Endothelial cell of umbilical vein (primary cell): Measurements from ENCODE around the gene FAM117B. TPM values are rescaled to one million over a fixed set of nuclear protein-coding genes. Genes with fewer than 3 reads are reported as not detected.

Experiments used
- BruUV-seq: library from RNA; stranded (reverse); fragments of 400-500 nt; replicated peaks from 2 replicates; lab custom pipeline; 2021; lab: Mats Ljungman, UMichigan
- CTCF ChIA-PET: fragments of 300-600, 350-600 bp; sonication (Branson Sonifier 250); formaldehyde crosslinking; loops from one replicate; lab custom pipeline; 2021; ENCODE audit warnings: antibody characterized with exemption, inconsistent platforms; lab: Charles Lee
- POLR2A ChIA-PET: fragments of 300-600, 350-600 bp; sonication (Branson Sonifier 250); formaldehyde crosslinking; loops from one replicate; lab custom pipeline; 2021; ENCODE audit warnings: antibody characterized with exemption, inconsistent platforms; lab: Charles Lee
- DNase-seq: peaks from one replicate; pipeline ENCODE4 v3.0.0-alpha.2; 2011; ENCODE audit warnings: low read depth, low spot score
- FAIRE-seq: peaks from 2 replicates; lab custom pipeline; 2011; peaks lifted over from hg19 to GRCh38; lab: Jason Lieb, UNC
- H2AFZ ChIP-seq: 2 replicates; pipeline ENCODE4 v1.6.0; 2012; ENCODE audit warnings: low read depth, low read length, control low read depth, inconsistent platforms
- H3K27ac ChIP-seq: 2 replicates; pipeline ENCODE4 v1.5.1; 2011; ENCODE audit warnings: low read depth, mild to moderate bottlenecking, control low read depth, low read length, moderate library complexity; ENCODE audit not compliant: insufficient read depth
- H3K27me3 ChIP-seq, 2 experiments: 2 replicates each; pipeline versions ENCODE4 v1.6.0 to v1.6.1; 2011; ENCODE audit warnings: low read length in 2 of 2, mixed read lengths in 1 of 2; ENCODE audit not compliant: control insufficient read depth in 2 of 2, insufficient read depth in 2 of 2
- H3K36me3 ChIP-seq, 2 experiments: 2 replicates in 1 of 2; 3 replicates in 1 of 2; pipeline ENCODE4 v1.5.1; 2011; ENCODE audit warnings: low read length in 2 of 2, mild to moderate bottlenecking in 1 of 2, moderate library complexity in 1 of 2; ENCODE audit not compliant: control insufficient read depth in 2 of 2, insufficient read depth in 2 of 2; ENCODE audit errors: extremely low read depth in 1 of 2
- H3K4me1 ChIP-seq: 3 replicates; pipeline ENCODE4 v1.5.1; 2011; ENCODE audit warnings: mild to moderate bottlenecking, low read length; ENCODE audit not compliant: control insufficient read depth, insufficient read depth; ENCODE audit errors: extremely low read depth
- H3K4me2 ChIP-seq: 2 replicates; pipeline ENCODE4 v1.6.1; 2011; ENCODE audit warnings: low read length, control low read depth, mixed read lengths; ENCODE audit not compliant: insufficient read depth
- H3K4me3 ChIP-seq, 3 experiments: fragments of 200-600 bp in 1 of 3; sonication (generic), shearing (Covaris generic) in 1 of 3; replicated peaks in 1 of 3; 2 replicates each; pipeline ENCODE4 v1.5.1; 2011 to 2016; ENCODE audit warnings: control low read depth in 3 of 3, low read length in 3 of 3, mild to moderate bottlenecking in 2 of 3, inconsistent platforms in 1 of 3, low read depth in 1 of 3, moderate library complexity in 1 of 3; ENCODE audit not compliant: insufficient read depth in 1 of 3
- H3K79me2 ChIP-seq: 2 replicates; pipeline ENCODE4 v1.6.0; 2012; ENCODE audit warnings: low read length, inconsistent platforms; ENCODE audit not compliant: control insufficient read depth, insufficient read depth
- H3K9ac ChIP-seq: replicated peaks from 2 replicates; pipeline ENCODE3; 2011; ENCODE audit warnings: low read length, control low read depth; ENCODE audit not compliant: insufficient read depth; ENCODE audit errors: extremely low read depth
- H3K9me1 ChIP-seq: replicated peaks from 3 replicates; pipeline ENCODE4 v1.6.0; 2011; ENCODE audit warnings: mild to moderate bottlenecking, low read length; ENCODE audit not compliant: control insufficient read depth, insufficient read depth; ENCODE audit errors: extremely low read depth
- H3K9me3 ChIP-seq: replicated peaks from 2 replicates; pipeline ENCODE4 v1.5.1; 2012; ENCODE audit warnings: low read length, inconsistent platforms; ENCODE audit not compliant: control insufficient read depth, insufficient read depth
- H4K20me1 ChIP-seq: replicated peaks from 2 replicates; pipeline ENCODE3; 2011; ENCODE audit warnings: mild to moderate bottlenecking, low read length; ENCODE audit not compliant: control insufficient read depth, insufficient read depth; ENCODE audit errors: extremely low read depth
- CTCF ChIP-seq, 2 donors: IDR thresholded peaks; 1 replicate in 1 of 2; 2 replicates in 1 of 2; pipeline ENCODE4 v1.5.1; 2011; ENCODE audit warnings: low read length in 2 of 2, mild to moderate bottlenecking in 2 of 2, moderate library complexity in 2 of 2, control low read depth in 1 of 2, inconsistent platforms in 1 of 2, low read depth in 1 of 2; ENCODE audit not compliant: insufficient read depth in 1 of 2; ENCODE audit errors: extremely low read depth in 1 of 2
- EZH2 ChIP-seq: IDR thresholded peaks from 2 replicates; pipeline ENCODE4 v1.6.1; 2012; ENCODE audit warnings: borderline replicate concordance, low read depth, mild to moderate bottlenecking, moderate library complexity, low read length, inconsistent platforms; ENCODE audit not compliant: severe bottlenecking
- FOS ChIP-seq: IDR thresholded peaks from 2 replicates; pipeline ENCODE4 v1.6.1; 2011; ENCODE audit warnings: mild to moderate bottlenecking, low read length, moderate library complexity, borderline replicate concordance; ENCODE audit not compliant: insufficient read depth
- GATA2 ChIP-seq: IDR thresholded peaks from 2 replicates; pipeline ENCODE4 v1.7.0; 2011; ENCODE audit warnings: low read depth, mild to moderate bottlenecking, moderate library complexity, mixed read lengths, low read length; ENCODE audit not compliant: insufficient read length, insufficient read depth
- JUN ChIP-seq: IDR thresholded peaks from 2 replicates; pipeline ENCODE4 v1.6.1; 2011; ENCODE audit warnings: borderline replicate concordance, low read depth; ENCODE audit not compliant: insufficient read length, insufficient read depth
- MAX ChIP-seq: IDR thresholded peaks from 2 replicates; pipeline ENCODE4 v1.6.1; 2011; ENCODE audit not compliant: insufficient read depth, insufficient read length
- MYC ChIP-seq: IDR thresholded peaks from one replicate; pipeline ENCODE4 v1.6.1; 2011; ENCODE audit warnings: mild to moderate bottlenecking, low read depth, low read length
- POLR2A ChIP-seq: IDR thresholded peaks from 2 replicates; pipeline ENCODE4 v1.6.1; 2012; ENCODE audit warnings: low read depth, mild to moderate bottlenecking, control low read depth, low read length
- POLR2AphosphoS5 ChIP-seq: IDR thresholded peaks from 2 replicates; pipeline ENCODE4 v1.6.1; 2012; ENCODE audit warnings: low read depth, mild to moderate bottlenecking, control low read depth, low read length, moderate library complexity; ENCODE audit not compliant: insufficient read depth
- dilution Hi-C: fragments of 300-500 bp; cut with MboI; formaldehyde crosslinking; loops from one replicate; pipeline ENCODE4 v1.15.0; 2019; ENCODE audit warnings: low sequenced_read_pairs; ENCODE audit not compliant: extremely low pct_ligation_motif_present
- intact Hi-C: fragments of 100-400 bp; cut with micrococcal nuclease; formaldehyde crosslinking; loops from one replicate; pipeline ENCODE4 v1.10.0; 2022
- polyA plus RNA-seq, 4 experiments: library from polyadenylated mRNA; depleted of rRNA in 3 of 4; stranded (reverse) in 3 of 4; unstranded in 1 of 4; fragments of >200 nt; gene quantifications; 2 replicates each; pipeline versions ENCODE4 v1.2.1 to v1.2.3, GENCODE V29; 2011 to 2012; ENCODE audit warnings: missing spikeins in 1 of 4
- total RNA-seq: library from RNA; stranded (reverse); gene quantifications from 2 replicates; pipeline ENCODE4 v1.2.3, GENCODE V29; 2021

The FAM117B gene
- total and polyA plus RNA-seq, 2 donors (not counting 3 experiments of a cell fraction or from before 2014, with no cell fraction given), result 1.3 to 7.0 TPM

DNA sequence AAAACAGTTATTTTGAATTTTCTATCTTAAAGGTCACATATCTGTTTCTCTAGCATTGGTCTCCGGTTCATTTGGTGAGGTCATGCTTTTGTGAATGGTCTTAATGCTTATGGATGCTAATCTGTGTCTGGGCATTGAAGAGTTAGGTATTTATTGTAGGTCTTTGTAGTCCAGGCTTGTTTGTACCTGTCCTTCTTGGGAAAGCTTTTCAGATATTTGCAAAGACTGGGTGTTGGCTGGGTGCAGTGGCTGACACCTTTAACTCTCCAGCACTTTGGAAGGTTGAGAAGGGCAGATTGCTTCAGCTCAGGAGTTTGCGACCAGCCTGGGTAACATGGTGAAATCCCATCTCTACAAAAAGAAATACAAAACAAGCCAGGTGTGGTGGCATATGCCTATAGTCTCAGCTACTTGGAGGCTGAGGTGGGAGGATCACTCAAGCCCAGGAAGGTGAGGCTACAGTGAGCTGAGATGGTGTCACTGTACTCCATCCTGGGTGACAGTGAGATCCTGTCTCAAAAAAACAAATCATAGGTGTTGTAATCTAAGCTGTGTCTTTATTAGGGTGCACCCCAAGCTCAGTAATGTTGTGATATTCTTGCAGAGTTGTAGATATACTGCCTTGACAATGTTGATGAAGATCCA lies 82.3 kb downstream of the FAM117B start:
- POLR2A ChIA-PET, result no interaction called here

More for the DNA sequence above, 82.3 kb downstream of the FAM117B start:
- no peak overlapping the region for H3K4me2 ChIP-seq
- H3K27me3 ChIP-seq, result no peaks in the 10 kb centered on the region
- H3K4me1 ChIP-seq, result no peaks in the 10 kb centered on the region
- H3K4me3 ChIP-seq, result no peak overlapping the region
- no peak overlapping the region for H3K9ac ChIP-seq
- dilution Hi-C loops (no loop called here), intact Hi-C loops (no loop called here)
- H3K36me3 ChIP-seq, result no peaks in the 10 kb centered on the region
- DNase-seq (no peak), FAIRE-seq (no peak)
- no peaks in the 10 kb centered on the region for H4K20me1 ChIP-seq
- no peak overlapping the region for H2AFZ ChIP-seq
- TF ChIP-seq MYC (no peak), EZH2 (no peak), POLR2A (no peak), JUN (no peak), CTCF (IDR thresholded peaks at IDR 0.05; ENCODE audit: extremely low read depth in 1 of 2, insufficient read depth in 1 of 2, low read depth in 1 of 2, low read length in 2 of 2) (no peak), MAX (no peak), GATA2 (no peak), POLR2AphosphoS5 (no peak), FOS (no peak)
- no peaks in the 10 kb centered on the region for H3K9me3 ChIP-seq
- CTCF ChIA-PET, result interaction anchor here (0.7 kb wide), 1 partner anchor 17 kb away, joined by 3 read pairs; no protein-coding TSS in a partner anchor
- BruUV-seq, result no TSS peak
- H3K79me2 ChIP-seq, result no peaks in the 10 kb centered on the region
- H3K9me1 ChIP-seq, result no peaks in the 10 kb centered on the region
- no peak overlapping the region for H3K27ac ChIP-seq
